ENCODE data around the gene CPNE7. TPM values are rescaled to one million over a fixed set of nuclear protein-coding genes. Genes with fewer than 3 reads are reported as not detected.

CPNE7 gene
- total RNA-seq, 4 donors from 2014 or later = 0.44 to 1.1 TPM; not detected in 2

DNA sequence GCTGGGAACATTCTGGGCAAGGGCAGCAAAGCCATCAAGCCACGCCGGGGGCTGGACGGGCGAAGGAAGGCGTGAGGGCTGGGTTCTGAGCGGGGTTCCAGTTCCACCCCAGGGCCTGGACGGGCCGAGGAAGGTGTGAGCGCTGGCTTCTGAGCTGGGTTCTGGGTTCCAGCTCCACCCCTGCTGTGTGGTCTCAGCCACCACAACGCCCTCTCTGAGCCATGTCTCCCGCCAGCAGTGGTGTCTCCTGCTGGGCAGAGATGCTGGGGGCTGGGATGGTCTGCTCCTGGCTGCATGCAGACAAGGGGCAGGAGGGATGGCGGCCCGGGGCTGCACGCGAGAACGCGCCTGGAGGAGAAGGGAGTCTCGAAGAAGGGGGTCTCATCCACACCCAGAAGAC lies 3.9 kb upstream of the CPNE7 start:
- no peak overlapping the region for H3K4me3 ChIP-seq (replicated peaks in 1 of 3)
- no peaks in the 10 kb centered on the region for H3K36me3 ChIP-seq
- H3K4me1 ChIP-seq = peaks cover 0 to 20% of the 10 kb centered on the region in 2 donors
- H3K27me3 ChIP-seq = peaks cover 16% of the 10 kb centered on the region
- H3K27ac ChIP-seq = no peak overlapping the region
- WGBS, 2 donors = 91 to 92% methylated on average over 11 to 15 of the region's 18 CpGs
- intact Hi-C loops (cut with DNase I) = no loop called here
- no peak for DNase-seq
- no peak for TF ChIP-seq CTCF (IDR thresholded peaks at IDR 0.05)
- no peak for TF ChIP-seq POLR2A (IDR thresholded peaks at IDR 0.05)
- no peaks in the 10 kb centered on the region for H3K9me3 ChIP-seq

GRCh38 chr16:89572073-89572484 lies 3.5 kb upstream of the CPNE7 start:
- Histone ChIP-seq H3K36me3 (no peaks in the 10 kb centered on the region), H3K4me3 (replicated peaks in 1 of 3) (no peak overlapping the region), H3K27ac (no peak overlapping the region), H3K4me1 (peaks cover 0 to 20% of the 10 kb centered on the region in 2 donors), H3K9me3 (no peaks in the 10 kb centered on the region), H3K27me3 (peaks cover 16% of the 10 kb centered on the region)
- WGBS, 2 donors = 65 to 77% methylated on average over 14 of the region's 14 CpGs
- intact Hi-C loops (cut with DNase I) = no loop called here
- TF ChIP-seq POLR2A (IDR thresholded peaks at IDR 0.05) (no peak), CTCF (IDR thresholded peaks at IDR 0.05) (no peak)
- DNase-seq = no peak

DNA sequence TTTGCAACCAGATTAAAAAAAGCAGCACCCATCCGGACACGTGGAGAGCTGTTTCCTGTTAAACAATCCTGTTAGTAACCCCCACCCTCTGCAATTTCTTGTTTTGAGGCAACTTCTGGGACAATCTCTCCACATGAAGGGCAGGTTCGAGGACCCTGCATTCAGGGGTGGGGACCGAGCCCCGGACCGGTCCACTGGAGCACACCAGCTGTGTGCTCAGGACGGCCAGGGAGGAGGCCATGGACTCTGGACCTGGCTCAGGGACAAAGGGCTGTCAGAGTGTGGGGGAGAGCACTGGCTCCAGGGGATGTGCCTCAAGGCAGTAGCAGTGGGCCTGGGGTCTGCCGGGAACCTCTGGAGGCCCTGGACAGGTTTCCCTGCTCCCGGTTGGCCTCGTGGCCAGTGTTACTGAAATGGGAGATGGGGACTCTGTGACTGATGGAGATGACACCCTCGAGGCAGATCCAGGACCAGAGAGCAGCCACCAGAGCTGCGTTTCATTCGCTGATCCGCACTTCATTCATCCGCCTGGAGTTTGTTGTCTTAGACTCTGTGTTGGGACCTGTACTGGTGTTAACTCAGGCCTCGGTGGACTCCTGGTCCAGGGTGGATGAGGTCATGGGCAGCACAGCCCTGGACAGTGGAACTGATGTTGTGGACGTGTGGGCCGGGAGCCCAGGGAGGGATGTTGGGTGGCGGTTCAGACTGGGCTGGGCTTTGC lies 2.9 kb upstream of the CPNE7 start:
- intact Hi-C loops (cut with DNase I) = no loop called here
- no peaks in the 10 kb centered on the region for H3K9me3 ChIP-seq
- peaks cover 0 to 20% of the 10 kb centered on the region in 2 donors for H3K4me1 ChIP-seq
- TF ChIP-seq CTCF (IDR thresholded peaks at IDR 0.05) (no peak), POLR2A (IDR thresholded peaks at IDR 0.05) (no peak)
- 71 to 74% methylated on average over 14 to 19 of the region's 19 CpGs for WGBS, 2 donors
- no peak overlapping the region for H3K4me3 ChIP-seq (replicated peaks in 1 of 3)
- no peak overlapping the region for H3K27ac ChIP-seq
- peaks cover 16% of the 10 kb centered on the region for H3K27me3 ChIP-seq
- DNase-seq = no peak
- no peaks in the 10 kb centered on the region for H3K36me3 ChIP-seq

- TF ChIP-seq POLR2A (IDR thresholded peaks at IDR 0.05) (no peak), CTCF (IDR thresholded peaks at IDR 0.05) (no peak)
- H3K4me3 ChIP-seq (replicated peaks in 1 of 3) = no peak overlapping the region
- no peaks in the 10 kb centered on the region for H3K36me3 ChIP-seq
- peaks cover 16% of the 10 kb centered on the region for H3K27me3 ChIP-seq
- no peaks in the 10 kb centered on the region for H3K9me3 ChIP-seq
- DNase-seq = no peak
- 78 to 91% methylated on average over 13 to 17 of the region's 31 CpGs for WGBS, 2 donors
- intact Hi-C loops (cut with DNase I) = no loop called here
- H3K27ac ChIP-seq = no peak overlapping the region
- H3K4me1 ChIP-seq = peaks cover 0 to 20% of the 10 kb centered on the region in 2 donors
Measured at GRCh38 chr16:89573826-89574680, 1.5 kb upstream of the CPNE7 start.
